Osteoblast (primary cell): ENCODE measurements around the gene AXIN1. TPM values are rescaled to one million over a fixed set of nuclear protein-coding genes. Genes with fewer than 3 reads are reported as not detected.

Experiments used
- DNase-seq: peaks from one replicate; pipeline ENCODE4 v3.0.0; 2011; ENCODE audit warnings: low spot score, mixed read lengths; ENCODE audit not compliant: insufficient read length; ENCODE audit errors: missing footprints
- H2AFZ ChIP-seq: 2 replicates; pipeline ENCODE4 v1.6.0; 2011; ENCODE audit warnings: mild to moderate bottlenecking, low read length
- H3K27ac ChIP-seq: 2 replicates; pipeline ENCODE4 v1.5.1; 2011; ENCODE audit warnings: mild to moderate bottlenecking, low read depth, low read length, moderate library complexity
- H3K27me3 ChIP-seq: 2 replicates; pipeline ENCODE4 v1.6.0; 2012; ENCODE audit warnings: mild to moderate bottlenecking, control low read depth, inconsistent platforms, low read length, moderate library complexity; ENCODE audit not compliant: insufficient read depth
- H3K36me3 ChIP-seq: 2 replicates; pipeline ENCODE4 v1.5.1; 2011; ENCODE audit warnings: mild to moderate bottlenecking, low read length, control low read depth, moderate library complexity; ENCODE audit not compliant: insufficient read depth
- H3K4me1 ChIP-seq: 2 replicates; pipeline ENCODE4 v1.5.1; 2011; ENCODE audit warnings: mild to moderate bottlenecking, low read length, control low read depth, moderate library complexity; ENCODE audit not compliant: insufficient read depth
- H3K4me2 ChIP-seq: 2 replicates; pipeline ENCODE4 v1.6.0; 2011; ENCODE audit warnings: mild to moderate bottlenecking, low read length; ENCODE audit not compliant: insufficient read depth
- H3K4me3 ChIP-seq: fragments of 200-600 bp; sonication (generic); 3 replicates; pipeline ENCODE4 v1.5.1; 2012; ENCODE audit warnings: mild to moderate bottlenecking, low read length, inconsistent platforms; ENCODE audit not compliant: insufficient read depth
- H3K79me2 ChIP-seq: 2 replicates; pipeline ENCODE4 v1.6.0; 2012; ENCODE audit warnings: mild to moderate bottlenecking, low read length, control low read depth, inconsistent platforms; ENCODE audit not compliant: insufficient read depth
- H3K9me3 ChIP-seq: 2 replicates; pipeline ENCODE4 v1.5.1; 2011; ENCODE audit warnings: low read depth, low read length, control low read depth
- H4K20me1 ChIP-seq: 2 replicates; pipeline ENCODE4 v1.6.0; 2012; ENCODE audit warnings: mild to moderate bottlenecking, low read length, control low read depth; ENCODE audit not compliant: insufficient read depth
- CTCF ChIP-seq: IDR thresholded peaks from 2 replicates; pipeline ENCODE4 v1.5.1; 2011; ENCODE audit warnings: mild to moderate bottlenecking, low read depth, low read length, moderate library complexity; ENCODE audit errors: extremely low read depth
- total RNA-seq: library from RNA; depleted of rRNA; stranded (reverse); fragments of >200 nt; gene quantifications from 2 replicates; pipeline ENCODE4 v1.2.3, GENCODE V29; 2012

Gene AXIN1
- total RNA-seq, 1 donor = 21.7 TPM

- Histone ChIP-seq H3K27me3 (no peaks in the 10 kb centered on the region), H3K9me3 (no peaks in the 10 kb centered on the region), H3K4me3 (no peak overlapping the region), H3K79me2 (no peaks in the 10 kb centered on the region), H3K36me3 (peaks cover 18% of the 10 kb centered on the region), H4K20me1 (no peaks in the 10 kb centered on the region), H3K4me2 (no peak overlapping the region), H2AFZ (no peak overlapping the region), H3K27ac (no peak overlapping the region), H3K4me1 (no peaks in the 10 kb centered on the region)
- DNase-seq = no peak
- no peak for TF ChIP-seq CTCF
These were observed 54.7 kb downstream of the AXIN1 start for GRCh38 chr16:297832-298231.

GRCh38 chr16:296806-297510 lies 55.6 kb downstream of the AXIN1 start:
- Histone ChIP-seq H3K4me3 (no peak overlapping the region), H3K79me2 (no peaks in the 10 kb centered on the region), H2AFZ (no peak overlapping the region), H3K4me2 (no peak overlapping the region), H3K36me3 (peaks cover 12% of the 10 kb centered on the region), H3K4me1 (no peaks in the 10 kb centered on the region), H4K20me1 (no peaks in the 10 kb centered on the region), H3K9me3 (no peaks in the 10 kb centered on the region), H3K27me3 (no peaks in the 10 kb centered on the region), H3K27ac (no peak overlapping the region)
- TF ChIP-seq CTCF = no peak
- no peak for DNase-seq

- no peak overlapping the region for H2AFZ ChIP-seq
These were observed 56.2 kb downstream of the AXIN1 start for GRCh38 chr16:296276-296675.

More at GRCh38 chr16:296276-296675, 56.2 kb downstream of the AXIN1 start:
- H4K20me1 ChIP-seq = no peaks in the 10 kb centered on the region
- no peaks in the 10 kb centered on the region for H3K4me1 ChIP-seq
- no peak overlapping the region for H3K4me2 ChIP-seq
- TF ChIP-seq CTCF = no peak
- no peak overlapping the region for H3K27ac ChIP-seq
- no peaks in the 10 kb centered on the region for H3K9me3 ChIP-seq
- no peaks in the 10 kb centered on the region for H3K27me3 ChIP-seq
- H3K36me3 ChIP-seq = peaks cover 12% of the 10 kb centered on the region
- H3K4me3 ChIP-seq = no peak overlapping the region
- no peaks in the 10 kb centered on the region for H3K79me2 ChIP-seq
- no peak for DNase-seq
